Heart right ventricle (tissue), 16 donors: ENCODE data around the gene ERP27. TPM values are rescaled to one million over a fixed set of nuclear protein-coding genes. Genes with fewer than 3 reads are reported as not detected.

Experiments
- ATAC-seq, 8 donors: fragments of 200-7000 bp; cut with Tn5 transposase; one replicate each; pipeline ENCODE4 v1.9.1; 2020; ENCODE audit warnings: mild to moderate bottlenecking in 8 of 8, moderate library complexity in 8 of 8, moderate number of reproducible peaks in 1 of 8
- DNase-seq, 2 donors: peaks; one replicate each; pipeline ENCODE4 v3.0.0-alpha.2; 2020
- H3K27ac ChIP-seq, 10 donors: fragments of 200-600 bp; sonication (generic) in 2 of 10; one replicate each; pipeline versions ENCODE4 v1.5.0 to v1.8.0; 2020 to 2022; ENCODE audit warnings: mild to moderate bottlenecking in 3 of 10
- H3K27me3 ChIP-seq, 7 donors: fragments of 200-600 bp; one replicate each; pipeline ENCODE4 v1.8.0; 2021 to 2022; ENCODE audit warnings: mild to moderate bottlenecking in 2 of 7
- H3K36me3 ChIP-seq, 9 donors: fragments of 200-600 bp; sonication (generic) in 1 of 9; one replicate each; pipeline versions ENCODE4 v1.5.0 to v1.8.0; 2020 to 2022; ENCODE audit warnings: mild to moderate bottlenecking in 2 of 9
- H3K4me1 ChIP-seq, 9 donors: fragments of 200-600 bp; sonication (generic) in 1 of 9; one replicate each; pipeline versions ENCODE4 v1.5.0 to v1.8.0; 2020 to 2022; ENCODE audit warnings: mild to moderate bottlenecking in 4 of 9
- H3K4me3 ChIP-seq, 10 donors: fragments of 200-600 bp; sonication (generic) in 2 of 10; one replicate each; pipeline versions ENCODE4 v1.5.0 to v1.8.0; 2020 to 2022; ENCODE audit warnings: mild to moderate bottlenecking in 7 of 10, moderate library complexity in 2 of 10
- H3K9me3 ChIP-seq, 11 donors: fragments of 200-600 bp in 10 of 11; sonication (generic) in 2 of 11; one replicate each; pipeline versions ENCODE4 v1.5.0 to v1.8.0; 2013 to 2022; ENCODE audit warnings: mild to moderate bottlenecking in 2 of 11, control low read depth in 1 of 11, moderate library complexity in 1 of 11
- CTCF ChIP-seq, 9 donors: fragments of 200-600 bp; sonication (generic) in 2 of 9; IDR thresholded peaks; one replicate each; pipeline versions ENCODE4 v1.5.0 to v1.8.0; 2021 to 2022; ENCODE audit warnings: antibody characterized with exemption in 9 of 9, mild to moderate bottlenecking in 5 of 9, moderate library complexity in 1 of 9
- WGBS, 2 donors: extraction: QIAGEN DNeasy Blood & Tissue Kit; methylation state at CpG; one replicate each; pipeline ENCODE4 v1.1.7; 2013; ENCODE audit warnings: inconsistent platforms in 1 of 2; 5-methylcytosine and 5-hydroxymethylcytosine counted together
- intact Hi-C, 10 donors: fragments of 100-400 bp; cut with DNase I; formaldehyde crosslinking; loops; one replicate each; pipeline versions ENCODE4 v1.11.1 to v1.14.2; 2022
- polyA plus RNA-seq, 2 donors: library from polyadenylated mRNA; stranded (reverse); fragments of 200-250 nt; gene quantifications; one replicate each; pipeline ENCODE4 v1.2.3, GENCODE V29; 2013
- total RNA-seq, 10 donors: library from RNA; stranded (reverse); fragmentation: NEBNext Ultra II Directional in 3 of 10; extraction: Animal tissue kit (Norgen Biotek cat#: 25700) in 3 of 10; gene quantifications; one replicate each; pipeline versions ENCODE4 v1.2.1 to v1.2.4, GENCODE V29; 2021 to 2023
- donor health status: Arrhythmogenic right ventricular cardiomyopathy.
- donor health status: ischemic (EF 13 %, LVEDD 7.1; RV severe dilation, severe dysfunction).
- donor health status: healthy with polysubstance abuse.
- donor health status: DM: no; HTN: yes; CAD: no.
- donor health status: DM: no; HTN: no; CAD: no.
- donor health status: ischemic (EF 25% LVEDD 6.9; RV normal size, moderate dysfunction).
- donor health status: ischemic (EF 25% LVEDD 5.7; RV mildly dilated, moderate dysfunction).
- donor health status: healthy.
- donor health status: DM: yes; HTN: yes; CAD: no.
- donor health status: Ischemic cardiomyopathy.
- donor health status: ischemic (EF 35%, LVEDD 5.7; RV mildly dilated, moderate dysfunction).
- donor health status: nonischemic (EF 11% LVEDD 7.7; RV severe dilation, severe dysfunction).
- donor health status: DM: yes; HTN: yes; CAD: no.
- donor health status: PGD.
- donor health status: ischemic (EF 29% LVEDD 5.4; RV normal size, mild dysfunction).
- donor health status: nonischemic (EF 23%, LVEDD 6.1; RV moderate dilation, normal function).

Gene ERP27
- total and polyA plus RNA-seq, 12 donors = 0.14 to 0.79 (median 0.28) TPM; not detected in 2

- intact Hi-C loops = loop anchor here in 1 of 10 donors (5.0 kb wide), 1 partner anchor 42 kb away; no protein-coding TSS in a partner anchor
- TF ChIP-seq CTCF (IDR thresholded peaks at IDR 0.05) = no peak
- Histone ChIP-seq H3K27ac (peak overlapping the region; percentile 50 to 90 (median 74)), H3K4me3 (peak overlapping the region in 5 of 10 donors; percentile 2 to 20 (median 15)), H3K9me3 (no peaks in the 10 kb centered on the region), H3K4me1 (peaks cover 2 to 61% (median 47%) of the 10 kb centered on the region in 9 donors), H3K36me3 (no peaks in the 10 kb centered on the region), H3K27me3 (no peaks in the 10 kb centered on the region)
- ATAC-seq (peak; percentile 42 to 85 (median 78)), DNase-seq (peak; percentile 21 to 65)
- WGBS, 2 donors = 20 to 29% methylated on average over 5 of the region's 5 CpGs
These were observed 32.9 kb downstream of the ERP27 start for GRCh38 chr12:14905269-14906004.

GRCh38 chr12:14904854-14905253, 33.5 kb downstream of the ERP27 start:
- H3K27me3 ChIP-seq = no peaks in the 10 kb centered on the region
- peak in 4 of 8 donors; percentile 13 to 51 (median 20) for ATAC-seq
- no peaks in the 10 kb centered on the region for H3K9me3 ChIP-seq
- peaks cover 2 to 61% (median 44%) of the 10 kb centered on the region in 9 donors for H3K4me1 ChIP-seq
- H3K4me3 ChIP-seq = peak overlapping the region in 5 of 10 donors; percentile 2 to 20 (median 15)
- no peak for TF ChIP-seq CTCF (IDR thresholded peaks at IDR 0.05)
- peak overlapping the region; percentile 50 to 90 (median 74) for H3K27ac ChIP-seq
- H3K36me3 ChIP-seq = no peaks in the 10 kb centered on the region
- intact Hi-C loops = loop anchor here in 2 of 10 donors (5.0 kb wide), 1 partner anchor 42 kb away; no protein-coding TSS in a partner anchor
- 48 to 63% methylated on average over 8 of the region's 8 CpGs for WGBS, 2 donors
- DNase-seq = no peak

- 95 to 96% methylated on average over 5 of the region's 5 CpGs for WGBS, 2 donors
- ATAC-seq (no peak), DNase-seq (no peak)
- TF ChIP-seq CTCF (IDR thresholded peaks at IDR 0.05) = no peak
- intact Hi-C loops = loop anchor here in 1 of 10 donors (5.0 kb wide), 1 partner anchor 44 kb away; no protein-coding TSS in a partner anchor
- no peaks in the 10 kb centered on the region for H3K9me3 ChIP-seq
- H3K4me3 ChIP-seq = no peak overlapping the region
- H3K36me3 ChIP-seq = no peaks in the 10 kb centered on the region
- no peaks in the 10 kb centered on the region for H3K27me3 ChIP-seq
- H3K4me1 ChIP-seq = peaks cover 2 to 61% (median 41%) of the 10 kb centered on the region in 9 donors
- H3K27ac ChIP-seq = peak overlapping the region in 7 of 10 donors; percentile 31 to 90 (median 76)
These were observed 34.8 kb downstream of the ERP27 start for GRCh38 chr12:14903386-14904098.

- 63 to 75% methylated on average over 2 of the region's 2 CpGs for WGBS, 2 donors
- Histone ChIP-seq H3K27me3 (no peaks in the 10 kb centered on the region), H3K9me3 (no peaks in the 10 kb centered on the region), H3K27ac (peak overlapping the region in 8 of 10 donors; percentile 7 to 90 (median 64)), H3K4me3 (no peak overlapping the region), H3K36me3 (no peaks in the 10 kb centered on the region), H3K4me1 (peaks cover 2 to 65% (median 43%) of the 10 kb centered on the region in 9 donors)
- ATAC-seq (no peak), DNase-seq (no peak)
- TF ChIP-seq CTCF (IDR thresholded peaks at IDR 0.05) = no peak
- intact Hi-C loops = loop anchor here in 1 of 10 donors (5.0 kb wide), 1 partner anchor 45 kb away; no protein-coding TSS in a partner anchor
These were observed 35.9 kb downstream of the ERP27 start for GRCh38 chr12:14902465-14902864.
